ENCODE results near the gene SDK1.

The SDK1 gene

DNA sequence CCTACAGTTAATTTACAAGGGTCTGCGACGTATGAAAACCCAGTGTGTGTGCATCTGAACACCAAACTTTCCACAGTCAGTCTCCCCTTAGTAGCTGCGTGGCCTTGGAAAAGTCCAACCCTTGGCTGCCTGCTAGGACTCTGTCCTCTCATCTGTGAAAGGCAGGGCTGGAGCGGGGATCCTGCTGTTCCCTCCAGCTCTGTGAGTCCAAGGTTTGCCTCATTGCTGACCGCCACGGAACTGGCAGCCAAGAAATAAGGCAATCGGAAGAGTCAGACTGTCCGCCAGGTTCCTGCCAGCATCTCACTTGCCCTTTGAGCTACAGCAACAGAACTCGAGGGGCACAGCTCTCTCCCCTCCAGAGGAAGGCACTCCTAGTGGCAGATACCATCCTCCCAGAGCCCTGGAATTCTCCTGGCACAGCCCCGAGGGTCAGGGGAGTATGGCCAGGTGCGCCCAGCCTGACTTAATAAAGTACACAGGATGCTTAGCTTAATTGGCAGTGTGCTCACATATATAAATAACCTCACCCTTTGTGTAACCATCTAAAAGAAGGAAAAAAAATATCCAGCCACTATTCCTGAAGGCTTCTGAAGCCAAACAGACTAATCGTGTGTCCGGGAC, 851.0 kb downstream of the SDK1 start:
- Histone ChIP-seq H3K4me1 (ENCODE audit: control insufficient read depth, insufficient read depth, low read length) (no peaks in the 10 kb centered on the region), H3K9ac (ENCODE audit: low read length in 2 of 2) (no peak overlapping the region), H3K36me3 (ENCODE audit: control insufficient read depth in 2 of 2, insufficient read depth in 2 of 2, low read length in 2 of 2) (no peaks in the 10 kb centered on the region), H3K4me3 (ENCODE audit: low read length in 2 of 2) (no peak overlapping the region), H3K27me3 (ENCODE audit: control insufficient read depth in 1 of 2, insufficient read depth in 2 of 2, low read length in 2 of 2) (no peaks in the 10 kb centered on the region), H3K27ac (ENCODE audit: low read length) (no peak overlapping the region), H3K9me3 (ENCODE audit: control insufficient read depth in 2 of 2, low read length in 2 of 2) (no peaks in the 10 kb centered on the region)

DNA sequence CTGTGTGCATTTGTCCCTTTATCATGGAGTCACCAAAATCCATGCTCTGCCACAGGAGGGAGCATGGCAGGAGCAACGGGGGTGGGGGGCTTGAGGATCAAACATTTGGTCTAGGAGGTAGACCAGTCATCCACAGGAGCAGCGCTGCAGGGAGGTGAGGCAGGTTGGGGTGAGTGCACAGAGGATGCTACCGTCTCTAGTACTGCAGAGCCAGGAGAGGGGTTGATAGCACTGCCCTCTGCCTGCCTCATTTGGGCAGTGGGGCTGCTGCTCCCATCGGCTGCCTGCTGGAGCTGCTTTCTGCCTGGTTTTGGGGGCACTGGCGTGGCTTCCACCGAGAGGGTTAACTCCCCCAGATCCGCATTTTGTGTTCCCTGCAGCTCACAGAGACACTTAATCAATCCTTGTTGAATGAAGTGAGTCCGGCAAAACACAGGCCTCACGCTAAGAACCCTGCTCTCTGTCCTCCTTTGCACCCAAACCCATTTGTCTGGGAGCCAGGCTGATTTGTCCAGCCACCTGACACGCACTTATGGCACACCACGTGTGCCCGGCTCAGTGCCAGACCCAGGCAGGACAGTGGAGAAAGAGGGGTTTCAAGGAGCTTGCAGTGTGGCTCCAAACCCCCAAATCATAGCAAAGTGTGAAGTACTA, 854.0 kb downstream of the SDK1 start:
- no peaks in the 10 kb centered on the region for H3K27me3 ChIP-seq (ENCODE audit: control insufficient read depth in 1 of 2, insufficient read depth in 2 of 2, low read length in 2 of 2)

DNA sequence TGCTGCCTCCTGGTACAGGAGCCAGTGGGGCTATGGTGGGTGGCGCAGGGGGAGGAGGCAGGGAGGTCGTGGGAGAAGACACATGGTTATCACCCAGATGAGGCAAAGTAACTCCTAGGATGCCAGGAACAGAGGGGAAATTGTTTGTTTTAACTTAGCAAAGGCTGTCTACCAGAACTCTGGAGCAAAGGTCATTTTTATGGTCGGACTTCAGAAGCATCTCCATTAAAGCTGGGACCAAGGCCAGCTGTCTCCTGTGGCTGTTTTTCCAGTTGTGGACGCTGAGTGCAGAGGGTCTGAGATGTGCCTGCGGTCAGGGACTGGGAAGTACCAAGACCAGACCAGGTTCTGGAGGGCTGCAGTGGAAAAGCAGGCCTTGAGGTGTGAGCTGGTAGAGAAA, 855.1 kb downstream of the SDK1 start:
- no peak overlapping the region for H3K4me3 ChIP-seq (ENCODE audit: low read length in 2 of 2)

More for the DNA sequence above, 854.0 kb downstream of the SDK1 start:
- Histone ChIP-seq H3K4me1 (ENCODE audit: control insufficient read depth, insufficient read depth, low read length) (peaks cover 4% of the 10 kb centered on the region), H3K9ac (ENCODE audit: low read length in 2 of 2) (no peak overlapping the region), H3K36me3 (ENCODE audit: control insufficient read depth in 2 of 2, insufficient read depth in 2 of 2, low read length in 2 of 2) (no peaks in the 10 kb centered on the region), H3K4me3 (ENCODE audit: low read length in 2 of 2) (no peak overlapping the region), H3K27ac (ENCODE audit: low read length) (no peak overlapping the region), H3K9me3 (ENCODE audit: control insufficient read depth in 2 of 2, low read length in 2 of 2) (no peaks in the 10 kb centered on the region)

DNA sequence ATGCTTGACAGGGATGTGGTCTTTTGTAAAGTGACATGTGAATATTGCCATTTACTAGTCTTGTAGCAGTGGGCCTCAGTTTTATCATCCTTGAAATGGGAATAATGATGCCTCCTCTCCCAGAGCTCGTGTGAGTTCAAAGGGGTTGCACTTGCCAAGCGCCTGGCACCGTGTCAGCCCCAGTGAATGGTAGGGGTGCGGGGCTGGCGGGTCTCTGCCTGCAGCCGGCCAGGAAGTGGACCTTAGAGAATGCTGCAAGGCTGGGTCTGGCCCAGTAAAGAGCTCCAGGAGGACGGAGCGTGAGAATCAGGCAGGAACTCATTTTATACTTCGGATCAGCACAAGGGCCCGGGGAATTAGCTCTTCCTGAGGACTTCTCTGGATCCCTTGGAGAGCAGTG, 856.6 kb downstream of the SDK1 start:
- Histone ChIP-seq H3K9me3 (ENCODE audit: control insufficient read depth in 2 of 2, low read length in 2 of 2) (no peaks in the 10 kb centered on the region), H3K27me3 (ENCODE audit: control insufficient read depth in 1 of 2, insufficient read depth in 2 of 2, low read length in 2 of 2) (no peaks in the 10 kb centered on the region), H3K9ac (ENCODE audit: low read length in 2 of 2) (no peak overlapping the region), H3K4me3 (ENCODE audit: low read length in 2 of 2) (no peak overlapping the region), H3K36me3 (ENCODE audit: control insufficient read depth in 2 of 2, insufficient read depth in 2 of 2, low read length in 2 of 2) (no peaks in the 10 kb centered on the region), H3K27ac (ENCODE audit: low read length) (no peak overlapping the region), H3K4me1 (ENCODE audit: control insufficient read depth, insufficient read depth, low read length) (peaks cover 4% of the 10 kb centered on the region)

More for the DNA sequence above, 855.1 kb downstream of the SDK1 start:
- Histone ChIP-seq H3K4me1 (ENCODE audit: control insufficient read depth, insufficient read depth, low read length) (peaks cover 4% of the 10 kb centered on the region), H3K36me3 (ENCODE audit: control insufficient read depth in 2 of 2, insufficient read depth in 2 of 2, low read length in 2 of 2) (no peaks in the 10 kb centered on the region), H3K27me3 (ENCODE audit: control insufficient read depth in 1 of 2, insufficient read depth in 2 of 2, low read length in 2 of 2) (no peaks in the 10 kb centered on the region), H3K9ac (ENCODE audit: low read length in 2 of 2) (no peak overlapping the region), H3K9me3 (ENCODE audit: control insufficient read depth in 2 of 2, low read length in 2 of 2) (no peaks in the 10 kb centered on the region), H3K27ac (ENCODE audit: low read length) (no peak overlapping the region)

DNA sequence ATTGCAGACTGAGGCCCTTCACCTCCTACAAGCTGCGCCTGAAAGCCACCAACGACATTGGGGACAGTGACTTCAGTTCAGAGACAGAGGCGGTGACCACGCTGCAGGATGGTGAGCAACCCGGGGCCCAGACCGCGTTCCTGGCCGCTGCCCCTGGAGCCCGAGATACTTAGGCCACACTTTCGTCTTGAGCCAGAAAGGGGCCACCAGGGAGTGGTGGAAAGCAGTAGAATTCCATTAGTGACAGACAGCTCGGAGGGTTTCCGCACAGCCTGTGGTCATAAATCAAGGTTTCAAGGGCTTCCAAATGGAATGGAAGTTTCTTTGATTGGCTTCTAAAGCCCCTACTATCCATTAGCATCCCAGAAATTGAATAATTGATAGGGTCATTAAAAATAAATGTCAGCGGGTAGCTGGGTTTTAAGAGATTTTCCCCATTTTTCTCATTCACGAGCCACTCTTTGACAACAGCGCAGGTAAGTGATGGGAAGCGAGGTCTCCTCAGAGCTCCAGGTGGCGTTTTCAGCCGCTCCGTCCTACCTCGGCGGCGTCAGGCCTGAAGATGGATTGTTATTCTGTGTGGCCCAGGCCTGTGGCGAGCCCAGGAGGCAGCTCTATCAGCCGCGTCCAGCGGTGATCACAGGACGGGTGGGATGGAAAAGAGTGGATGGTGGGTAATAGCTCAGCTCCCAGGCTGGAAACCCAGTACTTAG, 857.5 kb downstream of the SDK1 start:
- H3K9ac ChIP-seq (ENCODE audit: low read length in 2 of 2): no peak overlapping the region
- no peaks in the 10 kb centered on the region for H3K9me3 ChIP-seq (ENCODE audit: control insufficient read depth in 2 of 2, low read length in 2 of 2)
- H3K4me1 ChIP-seq (ENCODE audit: control insufficient read depth, insufficient read depth, low read length): peaks cover 4% of the 10 kb centered on the region
- no peak overlapping the region for H3K4me3 ChIP-seq (ENCODE audit: low read length in 2 of 2)
- H3K27me3 ChIP-seq (ENCODE audit: control insufficient read depth in 1 of 2, insufficient read depth in 2 of 2, low read length in 2 of 2): no peaks in the 10 kb centered on the region
- H3K27ac ChIP-seq (ENCODE audit: low read length): no peak overlapping the region
- no peaks in the 10 kb centered on the region for H3K36me3 ChIP-seq (ENCODE audit: control insufficient read depth in 2 of 2, insufficient read depth in 2 of 2, low read length in 2 of 2)

DNA sequence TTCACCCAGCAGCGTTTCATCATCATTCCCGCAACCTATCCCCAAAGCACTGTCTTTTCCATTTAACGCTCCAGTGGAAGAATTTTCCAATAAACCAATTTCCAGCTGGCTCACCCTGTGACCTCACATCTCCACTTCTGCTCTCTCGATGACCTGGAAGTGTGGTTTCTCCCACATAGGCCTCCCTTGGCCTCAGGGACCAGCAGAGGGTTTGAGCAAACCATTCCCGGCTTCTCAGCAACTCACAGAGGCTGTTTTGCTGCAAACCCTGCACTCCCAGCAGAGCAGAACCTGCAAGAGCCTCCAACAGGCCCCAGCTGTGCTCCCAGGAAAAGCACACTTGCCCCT, 858.1 kb downstream of the SDK1 start:
- H3K9me3 ChIP-seq (ENCODE audit: control insufficient read depth in 2 of 2, low read length in 2 of 2): no peaks in the 10 kb centered on the region
- no peaks in the 10 kb centered on the region for H3K36me3 ChIP-seq (ENCODE audit: control insufficient read depth in 2 of 2, insufficient read depth in 2 of 2, low read length in 2 of 2)
- no peak overlapping the region for H3K27ac ChIP-seq (ENCODE audit: low read length)
- H3K4me3 ChIP-seq (ENCODE audit: low read length in 2 of 2): no peak overlapping the region
- peaks cover 4% of the 10 kb centered on the region for H3K4me1 ChIP-seq (ENCODE audit: control insufficient read depth, insufficient read depth, low read length)
- no peak overlapping the region for H3K9ac ChIP-seq (ENCODE audit: low read length in 2 of 2)
- H3K27me3 ChIP-seq (ENCODE audit: control insufficient read depth in 1 of 2, insufficient read depth in 2 of 2, low read length in 2 of 2): no peaks in the 10 kb centered on the region

DNA sequence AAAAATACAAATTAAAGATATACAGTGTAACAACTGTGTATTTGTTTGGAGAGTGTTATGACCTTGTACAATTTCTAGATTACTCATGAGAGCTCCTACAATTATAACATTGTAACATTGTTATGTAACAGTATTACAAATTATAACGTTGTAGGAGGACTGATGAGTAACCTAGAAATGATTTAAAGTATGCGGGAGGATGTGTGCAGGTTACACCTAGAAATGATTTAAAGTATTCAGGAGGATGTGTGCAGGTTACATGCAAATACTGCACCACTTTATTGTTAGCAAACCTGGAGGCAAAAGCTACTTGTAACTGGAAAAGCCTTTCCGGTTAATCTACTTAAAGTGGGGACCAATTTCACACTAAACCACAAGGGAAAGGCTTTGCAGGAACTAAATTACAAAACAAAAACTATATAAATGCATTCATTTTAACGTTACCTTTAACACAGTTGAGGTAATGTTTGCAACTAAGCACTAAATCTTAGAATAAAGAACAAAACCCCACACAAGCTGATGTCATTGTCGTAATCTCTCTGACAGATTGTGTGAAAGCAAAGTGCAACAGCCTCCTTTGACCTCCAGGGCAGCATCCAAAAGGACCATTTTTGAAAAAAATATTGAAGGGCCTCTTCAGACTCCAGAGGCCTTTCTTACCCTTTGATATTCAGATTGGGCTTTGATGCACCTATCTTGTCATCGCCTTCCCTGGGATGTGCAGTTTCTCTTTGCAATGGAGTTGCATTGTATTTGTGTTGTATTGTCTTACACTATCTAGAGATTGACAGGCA, 858.9 kb downstream of the SDK1 start:
- Histone ChIP-seq H3K27ac (ENCODE audit: low read length) (no peak overlapping the region), H3K27me3 (ENCODE audit: control insufficient read depth in 1 of 2, insufficient read depth in 2 of 2, low read length in 2 of 2) (no peaks in the 10 kb centered on the region), H3K4me3 (ENCODE audit: low read length in 2 of 2) (no peak overlapping the region), H3K4me1 (ENCODE audit: control insufficient read depth, insufficient read depth, low read length) (peaks cover 4% of the 10 kb centered on the region), H3K9me3 (ENCODE audit: control insufficient read depth in 2 of 2, low read length in 2 of 2) (no peaks in the 10 kb centered on the region), H3K36me3 (ENCODE audit: control insufficient read depth in 2 of 2, insufficient read depth in 2 of 2, low read length in 2 of 2) (no peaks in the 10 kb centered on the region), H3K9ac (ENCODE audit: low read length in 2 of 2) (no peak overlapping the region)

DNA sequence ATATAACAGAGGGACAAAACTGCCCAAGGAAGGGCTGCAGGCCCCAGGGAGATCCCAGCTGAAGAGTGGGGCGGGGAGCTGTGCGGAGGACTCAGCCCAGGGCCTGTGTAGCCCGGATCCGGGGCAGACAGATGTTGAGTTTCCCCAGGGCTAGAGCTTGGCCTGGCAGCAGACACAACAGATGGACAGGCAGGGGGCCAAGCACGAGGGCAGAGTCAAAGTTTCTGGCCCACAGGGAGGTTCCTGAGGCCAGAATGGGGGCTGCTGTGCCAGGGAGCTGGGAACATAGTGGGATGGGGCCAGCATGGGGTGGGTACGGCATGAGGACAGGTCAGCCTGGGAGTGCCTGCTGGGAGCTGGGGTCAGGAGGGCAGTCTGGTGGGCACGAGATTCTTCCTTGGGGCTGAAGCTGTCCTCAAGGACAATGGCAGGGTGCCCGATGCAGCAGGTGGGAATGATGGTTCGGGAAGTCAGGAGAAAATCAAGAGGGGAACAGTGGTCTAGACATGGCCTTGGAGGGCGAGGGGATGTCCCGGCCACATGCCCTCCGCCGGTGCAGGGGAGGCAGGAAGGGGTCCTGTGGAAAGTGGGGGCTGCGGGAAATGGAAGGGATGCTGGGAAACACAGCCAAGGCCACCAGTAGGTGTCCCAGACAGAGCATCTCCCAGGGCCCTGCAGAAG, 862.0 kb downstream of the SDK1 start:
- Histone ChIP-seq H3K27ac (ENCODE audit: low read length) (no peak overlapping the region), H3K4me1 (ENCODE audit: control insufficient read depth, insufficient read depth, low read length) (peaks cover 4% of the 10 kb centered on the region), H3K9ac (ENCODE audit: low read length in 2 of 2) (no peak overlapping the region), H3K27me3 (ENCODE audit: control insufficient read depth in 1 of 2, insufficient read depth in 2 of 2, low read length in 2 of 2) (no peaks in the 10 kb centered on the region), H3K36me3 (ENCODE audit: control insufficient read depth in 2 of 2, insufficient read depth in 2 of 2, low read length in 2 of 2) (no peaks in the 10 kb centered on the region), H3K9me3 (ENCODE audit: control insufficient read depth in 2 of 2, low read length in 2 of 2) (no peaks in the 10 kb centered on the region), H3K4me3 (ENCODE audit: low read length in 2 of 2) (no peak overlapping the region)

DNA sequence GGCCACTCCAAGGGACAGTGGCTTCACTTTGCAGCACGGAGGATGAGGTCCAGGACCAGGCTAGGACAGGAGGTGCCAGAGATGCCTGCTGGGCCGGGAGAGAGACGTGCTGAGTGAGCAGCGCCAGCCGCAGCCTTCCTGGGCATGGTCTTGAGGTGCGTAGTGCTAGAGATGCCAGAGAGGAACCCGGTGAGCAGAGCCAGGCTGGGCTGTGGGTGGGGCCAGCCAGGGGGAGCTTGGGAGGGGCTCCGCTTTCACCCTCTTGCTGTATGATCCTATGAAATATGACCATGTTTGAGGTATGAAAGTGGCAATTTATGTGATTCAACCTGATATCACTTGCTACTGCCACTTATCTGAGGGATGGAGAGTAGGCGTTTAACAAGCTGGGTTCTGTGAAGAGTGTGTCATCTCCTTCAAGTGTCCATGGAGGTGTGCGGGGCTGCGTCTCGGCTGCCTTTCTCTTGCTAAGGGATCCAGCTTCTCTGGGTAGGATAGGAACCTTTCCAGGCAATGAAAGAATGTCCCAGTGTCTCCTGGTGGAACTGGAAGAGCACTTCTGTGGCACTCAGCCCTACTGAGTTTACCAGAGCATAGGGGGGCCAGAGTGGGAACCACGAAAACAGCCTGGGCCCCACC, 862.6 kb downstream of the SDK1 start:
- H3K4me3 ChIP-seq (ENCODE audit: low read length in 2 of 2): no peak overlapping the region
- H3K36me3 ChIP-seq (ENCODE audit: control insufficient read depth in 2 of 2, insufficient read depth in 2 of 2, low read length in 2 of 2): no peaks in the 10 kb centered on the region
- H3K9ac ChIP-seq (ENCODE audit: low read length in 2 of 2): no peak overlapping the region
- H3K27ac ChIP-seq (ENCODE audit: low read length): no peak overlapping the region
- H3K9me3 ChIP-seq (ENCODE audit: control insufficient read depth in 2 of 2, low read length in 2 of 2): no peaks in the 10 kb centered on the region
- no peaks in the 10 kb centered on the region for H3K27me3 ChIP-seq (ENCODE audit: control insufficient read depth in 1 of 2, insufficient read depth in 2 of 2, low read length in 2 of 2)
- no peaks in the 10 kb centered on the region for H3K4me1 ChIP-seq (ENCODE audit: control insufficient read depth, insufficient read depth, low read length)

DNA sequence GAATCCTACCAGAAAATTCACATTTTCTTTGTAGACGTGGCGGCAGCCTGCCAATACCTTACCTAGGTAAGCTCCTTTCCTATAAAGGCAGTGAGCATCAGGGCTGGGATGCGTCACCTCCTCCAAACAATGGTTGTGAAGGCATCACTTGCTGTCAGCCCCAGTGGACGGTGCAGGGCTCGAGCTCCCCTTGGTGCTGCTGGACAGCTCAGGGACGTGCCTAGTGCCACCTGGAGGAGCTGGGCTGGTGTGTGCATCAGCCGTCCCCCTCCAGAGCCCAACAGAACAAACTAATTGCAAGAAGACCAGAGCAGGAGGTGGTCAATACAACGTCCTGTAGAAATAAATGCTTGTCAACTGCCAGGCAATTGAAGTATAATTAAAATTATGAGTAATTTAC, 863.5 kb downstream of the SDK1 start:
- Histone ChIP-seq H3K36me3 (ENCODE audit: control insufficient read depth in 2 of 2, insufficient read depth in 2 of 2, low read length in 2 of 2) (no peaks in the 10 kb centered on the region), H3K9ac (ENCODE audit: low read length in 2 of 2) (no peak overlapping the region), H3K4me1 (ENCODE audit: control insufficient read depth, insufficient read depth, low read length) (no peaks in the 10 kb centered on the region), H3K27ac (ENCODE audit: low read length) (no peak overlapping the region), H3K4me3 (ENCODE audit: low read length in 2 of 2) (no peak overlapping the region), H3K9me3 (ENCODE audit: control insufficient read depth in 2 of 2, low read length in 2 of 2) (no peaks in the 10 kb centered on the region), H3K27me3 (ENCODE audit: control insufficient read depth in 1 of 2, insufficient read depth in 2 of 2, low read length in 2 of 2) (no peaks in the 10 kb centered on the region)

Measured in stomach smooth muscle (tissue), 2 donors.